Chondrocyte (in vitro differentiated cells): ENCODE data around the gene SBNO1. TPM values are rescaled to one million over a fixed set of nuclear protein-coding genes. Genes with fewer than 3 reads are reported as not detected.

Experiments used
- DNase-seq: peaks from one replicate; pipeline ENCODE4 v3.0.0; 2021; ENCODE audit warnings: mixed read lengths, low spot score
- H3K27ac Mint-ChIP-seq: one replicate; pipeline ENCODE4 v1.8.0; 2021; ENCODE audit warnings: mild to moderate bottlenecking, moderate library complexity, mixed read lengths; ENCODE audit not compliant: unreplicated experiment
- H3K27me3 Mint-ChIP-seq: 2 replicates; pipeline ENCODE4 v1.8.0; 2021; ENCODE audit warnings: low read depth, mixed read lengths
- H3K36me3 Mint-ChIP-seq: 2 replicates; pipeline ENCODE4 v1.8.0; 2021; ENCODE audit warnings: low read depth, mixed read lengths
- H3K4me1 Mint-ChIP-seq: 2 replicates; pipeline ENCODE4 v1.8.0; 2021; ENCODE audit warnings: low read depth, mild to moderate bottlenecking, mixed read lengths
- H3K4me3 Mint-ChIP-seq: one replicate; pipeline ENCODE4 v1.8.0; 2021; ENCODE audit warnings: mild to moderate bottlenecking, moderate library complexity, mixed read lengths; ENCODE audit not compliant: unreplicated experiment
- H3K9me3 Mint-ChIP-seq: 2 replicates; pipeline ENCODE4 v1.8.0; 2021; ENCODE audit warnings: low read depth, mixed read lengths
- CTCF ChIP-seq: fragments of 200-600 bp; sonication (generic); IDR thresholded peaks from 2 replicates; pipeline ENCODE4 v1.5.0; 2021; ENCODE audit warnings: antibody characterized with exemption, mild to moderate bottlenecking, moderate library complexity
- total RNA-seq: library from RNA; stranded (reverse); gene quantifications from 3 replicates; pipeline ENCODE4 v1.2.1, GENCODE V29; 2021

SBNO1 gene
- total RNA-seq, 1 donor from 2014 or later = 37.7 TPM

- no peaks in the 10 kb centered on the region for H3K9me3 Mint-ChIP-seq
- peaks cover 3% of the 10 kb centered on the region for H3K4me1 Mint-ChIP-seq
- no peak overlapping the region for H3K4me3 Mint-ChIP-seq
- H3K27ac Mint-ChIP-seq = no peak overlapping the region
- peaks cover 13% of the 10 kb centered on the region for H3K36me3 Mint-ChIP-seq
- H3K27me3 Mint-ChIP-seq = no peaks in the 10 kb centered on the region
- no peak for TF ChIP-seq CTCF
- no peak for DNase-seq
These were observed 17.7 kb downstream of the SBNO1 start for GRCh38 chr12:123346946-123347345.

- H3K27ac Mint-ChIP-seq = peak overlapping the region; percentile 57
- no peaks in the 10 kb centered on the region for H3K4me1 Mint-ChIP-seq
- H3K4me3 Mint-ChIP-seq = no peak overlapping the region
- peaks cover 24% of the 10 kb centered on the region for H3K36me3 Mint-ChIP-seq
- DNase-seq = peak; percentile 15
- H3K27me3 Mint-ChIP-seq = no peaks in the 10 kb centered on the region
- H3K9me3 Mint-ChIP-seq = no peaks in the 10 kb centered on the region
- no peak for TF ChIP-seq CTCF
These were observed 20.6 kb downstream of the SBNO1 start for GRCh38 chr12:123344086-123344485.

- no peak for TF ChIP-seq CTCF
- Mint-ChIP-seq H3K4me3 (no peak overlapping the region), H3K9me3 (no peaks in the 10 kb centered on the region), H3K27ac (no peak overlapping the region), H3K4me1 (no peaks in the 10 kb centered on the region), H3K27me3 (no peaks in the 10 kb centered on the region), H3K36me3 (peaks cover 21% of the 10 kb centered on the region)
- no peak for DNase-seq
These were observed 27.6 kb downstream of the SBNO1 start for GRCh38 chr12:123337070-123337469.

- H3K36me3 Mint-ChIP-seq = peaks cover 21% of the 10 kb centered on the region
- no peaks in the 10 kb centered on the region for H3K4me1 Mint-ChIP-seq
- H3K4me3 Mint-ChIP-seq = no peak overlapping the region
- TF ChIP-seq CTCF = no peak
- H3K9me3 Mint-ChIP-seq = no peaks in the 10 kb centered on the region
- no peak overlapping the region for H3K27ac Mint-ChIP-seq
- DNase-seq = no peak
- H3K27me3 Mint-ChIP-seq = no peaks in the 10 kb centered on the region
These were observed 28.1 kb downstream of the SBNO1 start for GRCh38 chr12:123336530-123336929.

GRCh38 chr12:123335490-123335889, 29.2 kb downstream of the SBNO1 start:
- no peak for DNase-seq
- Mint-ChIP-seq H3K4me1 (no peaks in the 10 kb centered on the region), H3K4me3 (no peak overlapping the region), H3K9me3 (no peaks in the 10 kb centered on the region), H3K36me3 (peaks cover 23% of the 10 kb centered on the region), H3K27ac (no peak overlapping the region), H3K27me3 (no peaks in the 10 kb centered on the region)
- no peak for TF ChIP-seq CTCF
